Measurements from ENCODE around the gene STMND1. TPM values are rescaled to one million over a fixed set of nuclear protein-coding genes. Genes with fewer than 3 reads are reported as not detected.

STMND1 gene
- total RNA-seq, 2 donors from 2014 or later: not detected

DNA sequence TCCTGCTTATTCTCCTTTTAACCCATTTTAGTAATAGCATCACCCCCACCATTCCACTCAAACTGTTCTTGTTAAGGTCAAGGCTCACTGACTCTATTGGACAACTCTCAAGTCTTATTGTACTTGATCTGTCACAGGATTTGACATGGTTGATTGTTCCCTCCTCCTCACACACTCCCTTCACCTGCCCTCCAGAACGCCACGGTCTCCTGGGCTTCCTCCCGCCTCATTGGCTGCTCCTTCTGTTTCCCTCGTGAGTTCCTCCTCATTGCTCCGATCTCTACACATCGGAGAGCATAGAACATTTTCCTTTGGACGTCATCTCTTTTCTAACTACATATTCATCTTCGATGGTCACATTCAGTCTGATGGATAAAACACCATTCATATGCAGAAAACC is 55.1 kb downstream of the STMND1 start:
- no peaks in the 10 kb centered on the region for H3K4me1 Mint-ChIP-seq (ENCODE audit: low read depth in 2 of 2)
- peaks cover 12 to 20% of the 10 kb centered on the region in 2 donors for H3K27me3 Mint-ChIP-seq
- H3K36me3 Mint-ChIP-seq: peaks cover 5% of the 10 kb centered on the region
- ATAC-seq (no peak), DNase-seq (ENCODE audit: low spot score) (no peak)
- H3K27ac Mint-ChIP-seq: no peak overlapping the region
- no peaks in the 10 kb centered on the region for H3K9me3 Mint-ChIP-seq
- no peak overlapping the region for H3K4me3 Mint-ChIP-seq

DNA sequence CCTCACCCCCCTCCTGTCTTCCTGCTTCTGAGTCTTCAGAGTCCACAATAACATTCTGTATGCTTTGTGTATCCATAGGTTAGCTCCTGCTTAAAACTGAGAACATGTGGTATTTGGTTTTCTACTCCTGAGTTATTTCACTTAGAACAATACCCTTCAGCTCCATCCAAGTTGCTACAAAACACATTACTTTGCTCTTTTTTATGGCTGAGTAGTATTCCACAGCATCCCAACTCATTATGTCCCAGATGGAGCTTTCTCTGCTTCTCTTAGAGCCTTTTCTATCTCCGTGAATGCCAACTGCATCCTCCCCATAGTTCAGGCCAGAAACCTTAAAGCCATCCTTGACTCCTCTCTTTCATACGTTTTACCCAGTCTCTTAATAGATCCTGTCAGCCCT is 55.8 kb downstream of the STMND1 start:
- ATAC-seq (no peak), DNase-seq (ENCODE audit: low spot score) (no peak)
- no peaks in the 10 kb centered on the region for H3K9me3 Mint-ChIP-seq
- no peaks in the 10 kb centered on the region for H3K4me1 Mint-ChIP-seq (ENCODE audit: low read depth in 2 of 2)
- no peak overlapping the region for H3K4me3 Mint-ChIP-seq
- H3K27me3 Mint-ChIP-seq: peaks cover 12 to 21% of the 10 kb centered on the region in 2 donors
- peaks cover 5% of the 10 kb centered on the region for H3K36me3 Mint-ChIP-seq
- H3K27ac Mint-ChIP-seq: no peak overlapping the region

DNA sequence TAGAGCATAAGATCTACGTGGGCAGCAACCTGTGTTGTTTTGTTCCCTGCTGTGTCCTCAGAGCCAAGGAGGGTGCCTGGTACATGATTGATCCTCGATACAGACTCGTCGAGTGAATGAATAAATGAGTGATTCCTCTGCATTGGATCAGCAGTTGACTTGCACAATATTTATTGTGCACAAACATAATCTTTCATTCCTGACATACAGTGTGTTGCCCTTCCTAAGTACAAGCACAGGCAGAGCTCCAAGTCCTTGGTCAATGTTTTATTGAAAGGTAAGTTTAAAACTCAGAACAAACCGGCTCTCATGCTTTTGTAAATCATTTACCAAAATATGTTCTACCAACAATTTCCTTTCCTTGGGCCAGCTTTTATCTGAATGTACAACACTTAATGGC is 57.4 kb downstream of the STMND1 start:
- ATAC-seq (no peak), DNase-seq (ENCODE audit: low spot score) (no peak)
- Mint-ChIP-seq H3K4me1 (ENCODE audit: low read depth in 2 of 2) (no peaks in the 10 kb centered on the region), H3K27me3 (peaks cover 9 to 27% of the 10 kb centered on the region in 2 donors), H3K36me3 (no peaks in the 10 kb centered on the region), H3K9me3 (no peaks in the 10 kb centered on the region), H3K27ac (no peak overlapping the region), H3K4me3 (no peak overlapping the region)

DNA sequence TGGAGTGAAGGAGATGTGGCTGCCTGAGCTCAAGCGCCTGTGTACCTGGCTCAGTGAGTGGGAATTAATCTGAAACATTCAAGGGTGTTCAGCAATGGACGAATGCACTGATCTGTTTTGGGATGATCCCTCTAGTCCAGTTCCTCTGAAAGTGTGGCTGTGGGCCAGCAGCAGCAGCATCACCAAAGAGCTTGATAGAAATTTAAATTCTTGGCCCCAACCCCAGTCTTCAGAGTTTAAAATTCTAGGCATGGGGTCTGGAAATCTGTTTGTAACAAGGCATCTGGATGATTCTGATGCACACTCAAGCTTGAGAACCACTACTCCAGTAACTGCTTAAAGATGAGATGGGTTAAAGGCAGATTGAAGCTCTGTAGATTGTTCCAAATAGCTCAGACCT is 59.2 kb downstream of the STMND1 start:
- Mint-ChIP-seq H3K36me3 (no peaks in the 10 kb centered on the region), H3K4me3 (no peak overlapping the region), H3K27me3 (peaks cover 9 to 27% of the 10 kb centered on the region in 2 donors), H3K4me1 (ENCODE audit: low read depth in 2 of 2) (no peaks in the 10 kb centered on the region), H3K27ac (no peak overlapping the region), H3K9me3 (no peaks in the 10 kb centered on the region)
- DNase-seq (ENCODE audit: low spot score) (no peak), ATAC-seq (no peak)

DNA sequence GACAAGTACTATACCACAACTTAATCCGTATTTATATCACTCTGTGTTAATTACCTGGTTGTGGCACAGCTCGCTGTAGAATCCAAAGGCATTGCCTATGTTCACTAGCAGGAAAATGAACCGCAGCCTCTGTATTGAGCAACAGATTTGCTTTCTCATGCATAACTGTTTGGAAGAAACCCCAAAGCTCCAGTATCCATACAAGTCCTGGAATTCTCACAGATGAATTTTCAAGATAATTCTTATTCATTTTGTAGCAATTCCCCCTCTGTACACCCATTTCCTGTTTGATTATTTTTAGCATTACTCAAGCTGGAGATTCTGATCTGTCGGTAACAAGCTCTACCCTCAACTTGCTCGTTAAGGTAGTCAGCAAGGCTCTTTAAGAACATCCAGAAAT is 63.5 kb downstream of the STMND1 start:
- Mint-ChIP-seq H3K4me1 (ENCODE audit: low read depth in 2 of 2) (no peaks in the 10 kb centered on the region), H3K4me3 (no peak overlapping the region), H3K9me3 (no peaks in the 10 kb centered on the region), H3K27me3 (peaks cover 9 to 26% of the 10 kb centered on the region in 2 donors), H3K27ac (no peak overlapping the region), H3K36me3 (no peaks in the 10 kb centered on the region)
- ATAC-seq: no peak
- no peak for DNase-seq (ENCODE audit: low spot score)

DNA sequence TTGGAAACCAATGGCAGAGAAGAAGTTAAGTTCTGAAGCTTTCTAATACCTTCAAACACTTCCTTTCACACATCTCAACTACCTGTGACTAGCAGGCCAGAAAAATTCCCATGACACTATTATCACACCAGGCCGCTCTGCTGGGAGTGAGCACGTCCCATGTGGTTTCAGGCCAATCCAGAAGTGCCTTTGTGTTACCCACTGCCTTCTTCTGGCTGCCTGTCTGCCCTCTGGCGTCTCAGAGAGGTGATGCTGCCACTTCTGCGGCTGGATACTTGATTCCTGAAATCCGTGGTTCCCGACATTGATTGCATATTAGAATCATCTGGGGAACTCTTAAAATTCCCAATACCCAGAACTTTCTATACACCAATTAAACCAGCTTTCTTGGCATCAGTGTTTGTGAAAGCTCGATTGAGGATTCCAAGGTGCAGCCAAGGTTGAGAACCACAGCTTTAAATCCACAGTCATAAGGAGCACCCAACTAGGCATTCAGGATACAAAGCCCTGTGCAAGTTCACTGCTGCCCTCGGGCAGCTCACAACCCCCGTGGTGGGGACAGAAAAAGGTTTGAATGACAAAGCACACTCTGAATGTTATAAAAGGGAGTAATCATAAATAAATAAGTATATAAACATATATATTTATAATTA is 65.6 kb downstream of the STMND1 start:
- no peak for ATAC-seq
- Mint-ChIP-seq H3K4me1 (ENCODE audit: low read depth in 2 of 2) (no peaks in the 10 kb centered on the region), H3K27ac (no peak overlapping the region), H3K27me3 (peaks cover 3 to 9% of the 10 kb centered on the region in 2 donors), H3K4me3 (no peak overlapping the region), H3K36me3 (no peaks in the 10 kb centered on the region), H3K9me3 (no peaks in the 10 kb centered on the region)
- no peak for DNase-seq (ENCODE audit: low spot score)

DNA sequence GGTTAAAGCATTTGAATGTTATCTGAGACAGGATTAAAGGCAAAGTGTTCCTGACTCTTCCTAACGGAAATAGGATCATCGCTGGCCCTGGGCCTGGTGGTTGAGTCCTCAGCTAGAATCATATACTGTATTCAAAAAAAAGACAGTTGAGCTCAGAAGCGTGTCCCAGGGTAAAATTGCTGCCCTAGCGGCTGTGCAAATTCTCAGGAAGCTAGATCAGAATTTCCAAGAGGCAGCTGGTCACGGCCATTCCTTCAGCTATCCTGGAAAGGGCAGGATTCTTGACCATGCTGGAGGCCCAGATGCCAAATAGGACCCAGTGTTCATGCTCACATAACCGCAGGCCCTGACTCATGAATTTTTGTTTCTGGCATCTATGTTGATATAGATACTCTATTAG is 67.4 kb downstream of the STMND1 start:
- ATAC-seq (no peak), DNase-seq (ENCODE audit: low spot score) (no peak)
- no peaks in the 10 kb centered on the region for H3K4me1 Mint-ChIP-seq (ENCODE audit: low read depth in 2 of 2)
- no peak overlapping the region for H3K4me3 Mint-ChIP-seq
- H3K36me3 Mint-ChIP-seq: no peaks in the 10 kb centered on the region
- H3K27ac Mint-ChIP-seq: no peak overlapping the region
- no peaks in the 10 kb centered on the region for H3K9me3 Mint-ChIP-seq
- H3K27me3 Mint-ChIP-seq: peaks cover 0 to 6% of the 10 kb centered on the region in 2 donors

DNA sequence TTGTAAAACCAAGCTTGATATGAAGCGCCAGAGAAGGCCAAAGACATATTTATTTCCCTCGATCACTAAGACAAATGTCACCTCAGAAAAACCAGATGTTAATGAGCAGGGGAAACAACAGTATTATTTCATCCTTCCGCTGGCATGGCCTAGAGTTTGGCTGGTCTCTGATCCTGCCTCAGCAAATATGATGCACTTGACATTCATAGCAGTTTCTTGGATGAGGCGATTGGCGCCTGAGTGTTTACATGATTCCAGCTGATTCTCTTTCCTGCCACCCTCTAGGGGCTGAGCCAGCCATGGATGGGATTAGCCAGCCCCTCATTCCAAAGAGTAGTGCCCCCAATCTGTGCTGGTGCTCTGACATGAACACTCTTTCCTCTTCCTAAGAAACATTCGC is 67.9 kb downstream of the STMND1 start:
- no peak overlapping the region for H3K4me3 Mint-ChIP-seq
- H3K36me3 Mint-ChIP-seq: no peaks in the 10 kb centered on the region
- H3K4me1 Mint-ChIP-seq (ENCODE audit: low read depth in 2 of 2): no peaks in the 10 kb centered on the region
- H3K27ac Mint-ChIP-seq: no peak overlapping the region
- H3K27me3 Mint-ChIP-seq: peaks cover 0 to 6% of the 10 kb centered on the region in 2 donors
- DNase-seq (ENCODE audit: low spot score) (no peak), ATAC-seq (peak in 1 of 2 donors; percentile 15)
- H3K9me3 Mint-ChIP-seq: no peaks in the 10 kb centered on the region

DNA sequence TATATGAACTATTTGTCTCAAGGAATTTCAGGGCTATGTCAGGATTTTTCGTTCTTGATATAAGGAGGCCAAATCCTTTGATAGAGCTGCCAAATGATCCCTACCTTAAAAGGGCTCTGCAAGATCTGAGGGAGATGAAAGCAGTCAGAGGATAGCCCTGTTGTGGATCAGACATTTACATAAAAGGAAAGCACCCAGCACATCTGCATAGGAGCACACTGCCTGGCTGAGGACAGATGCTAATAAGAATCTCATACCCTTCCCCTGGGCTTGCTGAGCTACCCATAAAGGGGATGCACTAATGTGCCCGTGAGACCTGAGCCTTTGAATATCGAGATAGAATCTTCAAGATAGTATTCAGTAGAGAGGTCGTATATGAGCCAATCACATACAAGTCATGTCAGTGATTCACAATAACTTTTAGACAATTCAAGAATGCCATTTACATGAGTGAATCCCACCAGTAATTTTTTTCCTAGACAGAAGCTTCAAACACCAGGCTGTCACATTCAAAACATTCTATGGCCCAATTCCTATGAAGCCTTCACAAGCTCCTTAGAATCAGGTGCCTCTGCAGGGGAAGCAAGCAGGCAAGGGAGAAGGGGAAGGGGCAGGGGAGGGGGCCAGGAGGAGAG is 71.1 kb downstream of the STMND1 start:
- Mint-ChIP-seq H3K4me3 (no peak overlapping the region), H3K4me1 (ENCODE audit: low read depth in 2 of 2) (no peaks in the 10 kb centered on the region), H3K9me3 (no peaks in the 10 kb centered on the region), H3K27ac (no peak overlapping the region), H3K27me3 (peaks cover 0 to 11% of the 10 kb centered on the region in 2 donors), H3K36me3 (no peaks in the 10 kb centered on the region)
- DNase-seq (ENCODE audit: low spot score) (no peak), ATAC-seq (no peak)

DNA sequence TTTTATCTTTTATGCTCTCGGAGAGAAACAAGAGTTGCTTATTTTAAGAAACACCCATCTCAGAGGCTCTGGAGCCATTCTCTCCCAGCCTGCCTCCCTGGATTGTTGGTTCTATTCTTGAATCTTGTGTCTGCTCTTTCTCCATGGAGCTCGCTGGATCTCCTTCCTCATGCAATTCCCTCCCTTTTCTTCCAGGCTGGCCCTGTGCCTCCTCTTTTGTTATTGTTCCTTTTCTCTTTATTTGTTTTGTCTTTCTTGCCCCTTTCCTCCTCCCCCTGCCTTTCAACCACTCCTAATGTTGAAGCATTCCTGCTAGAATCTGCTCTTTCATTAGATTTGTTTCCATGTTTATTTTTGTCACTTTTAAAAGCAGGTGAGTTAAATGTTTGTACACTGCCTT is 76.5 kb downstream of the STMND1 start:
- DNase-seq (ENCODE audit: low spot score) (no peak), ATAC-seq (no peak)
- Mint-ChIP-seq H3K4me3 (no peak overlapping the region), H3K27me3 (peaks cover 11 to 20% of the 10 kb centered on the region in 2 donors), H3K4me1 (ENCODE audit: low read depth in 2 of 2) (no peaks in the 10 kb centered on the region), H3K36me3 (no peaks in the 10 kb centered on the region), H3K27ac (no peak overlapping the region), H3K9me3 (no peaks in the 10 kb centered on the region)

DNA sequence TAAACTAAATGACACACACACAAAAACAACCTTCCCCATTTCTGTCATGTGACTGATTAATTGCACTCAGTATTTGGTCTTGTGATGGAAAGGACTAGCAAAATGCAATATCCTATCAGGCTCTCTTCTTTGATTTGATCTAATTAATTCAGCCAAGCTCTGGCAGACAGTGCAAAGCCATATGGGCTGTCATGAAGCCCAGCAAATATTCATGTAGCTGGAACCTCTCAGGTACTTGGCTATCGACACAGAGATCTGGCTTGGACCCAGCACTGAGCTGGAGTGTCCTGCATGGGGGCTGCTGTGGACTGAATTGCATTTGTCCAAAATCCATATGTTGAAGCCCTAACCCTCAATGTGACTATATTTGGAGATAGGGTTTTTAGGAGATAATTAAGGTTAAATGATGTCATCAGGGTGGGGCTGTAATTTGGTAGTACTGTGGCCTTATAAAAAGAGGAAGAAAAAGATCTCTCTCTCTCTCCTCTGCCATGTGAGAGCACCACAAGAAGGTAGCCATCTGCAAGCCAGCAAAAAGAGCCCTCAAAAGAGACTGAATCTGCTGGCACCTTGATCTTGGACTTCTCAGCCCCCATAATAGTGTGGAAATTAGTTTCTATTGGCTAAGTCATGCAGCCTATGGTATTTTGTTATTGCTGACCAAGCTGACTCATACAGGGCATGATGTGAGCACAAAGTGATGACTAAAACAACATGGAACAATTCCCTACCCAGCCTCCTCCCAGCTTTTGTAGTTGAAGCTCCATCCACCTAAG is 77.1 kb downstream of the STMND1 start:
- DNase-seq (ENCODE audit: low spot score): no peak
- no peaks in the 10 kb centered on the region for H3K9me3 Mint-ChIP-seq
- no peak for ATAC-seq
- H3K36me3 Mint-ChIP-seq: no peaks in the 10 kb centered on the region
- H3K4me3 Mint-ChIP-seq: no peak overlapping the region
- H3K27me3 Mint-ChIP-seq: peaks cover 11 to 26% of the 10 kb centered on the region in 2 donors
- H3K27ac Mint-ChIP-seq: no peak overlapping the region
- H3K4me1 Mint-ChIP-seq (ENCODE audit: low read depth in 2 of 2): no peaks in the 10 kb centered on the region

DNA sequence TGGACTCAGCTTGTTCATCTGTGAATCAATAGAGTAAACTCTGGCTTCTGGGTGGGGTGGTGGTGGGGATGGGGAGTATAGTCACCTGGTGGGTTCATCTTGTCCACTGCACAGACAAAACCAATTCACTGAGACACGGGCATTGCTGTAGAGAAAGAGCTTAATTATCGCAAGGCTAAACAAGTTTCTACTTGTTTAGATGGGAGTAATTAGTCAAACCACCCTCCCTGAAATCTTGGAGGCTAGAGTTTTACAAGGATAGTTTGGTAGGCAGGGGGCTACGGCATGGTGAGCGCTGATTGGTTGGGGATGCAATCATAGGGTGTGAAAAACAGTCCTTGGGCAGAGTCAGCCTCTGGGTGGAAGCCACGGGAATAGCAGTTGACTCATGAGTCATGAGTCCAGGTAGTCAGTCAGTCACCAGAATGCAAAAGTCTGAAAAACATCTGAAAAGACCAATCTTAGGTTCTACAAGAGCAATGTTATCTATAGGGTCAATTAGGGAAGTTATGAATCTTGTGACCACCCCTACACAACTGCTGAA is 77.8 kb downstream of the STMND1 start:
- H3K27me3 Mint-ChIP-seq: peaks cover 11 to 30% of the 10 kb centered on the region in 2 donors
- H3K4me3 Mint-ChIP-seq: no peak overlapping the region
- no peaks in the 10 kb centered on the region for H3K36me3 Mint-ChIP-seq
- no peak overlapping the region for H3K27ac Mint-ChIP-seq
- DNase-seq (ENCODE audit: low spot score) (no peak), ATAC-seq (no peak)
- no peaks in the 10 kb centered on the region for H3K9me3 Mint-ChIP-seq
- no peaks in the 10 kb centered on the region for H3K4me1 Mint-ChIP-seq (ENCODE audit: low read depth in 2 of 2)
